Measurements from ENCODE around the gene TRPC3.
"Not testable (repeated sequence)": the region's sequence is repeated elsewhere in the genome, so short reads cannot be mapped to it uniquely, and the experiment has no call there.

The TRPC3 gene

DNA sequence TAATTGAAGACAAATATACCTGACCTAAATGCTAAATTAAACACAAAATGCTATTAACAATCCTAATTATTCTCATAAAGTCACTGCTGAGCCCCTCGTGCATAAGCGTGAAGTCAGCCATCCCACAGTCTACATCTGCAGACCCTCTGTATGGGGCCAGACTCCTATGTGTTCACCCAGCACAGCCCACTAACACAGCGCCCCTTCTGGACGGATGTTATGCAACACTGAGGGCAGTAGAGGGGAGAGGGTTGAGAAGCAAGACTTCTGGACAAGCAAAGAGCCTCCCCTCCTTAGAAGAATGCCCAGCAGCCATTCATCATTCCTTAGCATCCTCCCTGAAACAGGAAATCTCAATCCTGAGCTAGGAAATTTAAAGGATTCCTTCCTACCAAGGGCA is 7.9 kb downstream of the TRPC3 start:
- DNase-seq, result no peak

DNA sequence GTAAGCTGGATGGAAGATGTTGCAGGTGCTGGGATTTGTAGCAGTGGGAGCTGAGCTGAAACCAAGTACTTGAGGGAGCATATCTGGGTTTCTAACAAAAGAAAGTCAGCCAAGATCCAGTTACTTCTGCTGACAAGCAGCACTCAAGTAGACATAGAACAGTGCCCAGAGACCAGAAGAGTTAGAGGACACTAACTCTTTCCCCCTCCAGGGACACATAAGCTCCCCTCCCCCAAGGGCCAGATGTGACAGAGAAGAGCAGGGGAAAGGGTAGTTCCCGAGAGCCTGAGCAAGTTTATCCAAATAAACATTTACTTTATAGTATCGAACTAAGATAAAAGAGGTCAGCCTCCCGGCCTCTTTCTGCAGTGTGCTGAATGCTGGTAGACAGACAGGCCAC is 12.2 kb downstream of the TRPC3 start:
- DNase-seq, result no peak

DNA sequence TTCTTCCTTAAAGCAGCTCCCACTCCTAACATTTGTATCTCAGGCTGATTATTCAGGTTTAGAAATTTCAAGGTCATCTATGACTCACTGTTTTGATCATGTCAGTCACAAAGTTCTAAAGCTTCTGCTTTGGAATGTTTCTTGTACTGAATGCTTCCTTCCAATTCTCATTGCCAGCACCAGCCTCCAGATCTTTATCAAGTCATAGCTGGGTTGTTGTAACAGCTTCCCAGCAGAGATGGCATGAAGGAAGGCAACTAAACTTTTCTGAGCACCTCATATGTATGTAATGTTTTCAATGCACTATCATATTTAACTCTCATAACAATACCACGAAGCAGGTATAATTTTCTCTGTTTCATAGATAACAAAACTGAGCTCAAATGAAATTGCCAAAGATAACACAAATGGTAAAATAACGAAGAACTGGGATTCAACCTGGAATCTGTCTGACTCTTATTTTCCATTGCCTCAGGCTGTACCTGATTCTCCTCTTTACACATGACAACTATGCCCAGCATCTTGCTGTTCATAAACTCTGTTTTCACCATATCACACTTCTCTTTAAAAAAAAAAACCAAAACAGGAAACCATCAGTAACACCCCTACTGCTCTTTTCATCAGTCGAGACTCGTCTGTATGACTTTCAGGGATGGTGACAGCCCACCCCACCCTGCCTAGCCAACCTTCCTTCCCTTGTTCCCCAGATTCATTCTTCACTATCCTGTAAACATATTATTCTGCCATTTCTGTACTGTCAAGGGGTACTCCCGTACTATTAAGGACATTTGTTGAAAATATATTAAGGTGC is 13.4 kb downstream of the TRPC3 start:
- no peak for DNase-seq

DNA sequence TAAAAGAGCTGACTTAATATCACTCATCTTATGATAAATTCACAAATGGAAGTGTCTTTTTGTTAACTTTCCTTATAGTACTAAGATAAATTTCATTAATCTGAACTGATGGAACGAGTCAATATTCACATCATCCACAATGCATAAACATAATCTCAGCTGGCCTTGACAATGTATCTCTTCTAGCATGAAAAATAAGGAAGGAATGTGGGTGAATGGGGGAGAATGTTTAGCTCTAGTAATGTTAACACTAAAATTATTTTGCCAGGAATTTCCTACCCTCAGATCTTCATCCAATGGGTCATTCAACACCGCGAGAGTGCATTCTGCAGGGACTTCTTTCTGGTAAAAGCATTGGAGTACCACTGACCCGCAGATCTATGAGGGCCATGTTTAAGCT is 15.8 kb downstream of the TRPC3 start:
- no peak for DNase-seq

DNA sequence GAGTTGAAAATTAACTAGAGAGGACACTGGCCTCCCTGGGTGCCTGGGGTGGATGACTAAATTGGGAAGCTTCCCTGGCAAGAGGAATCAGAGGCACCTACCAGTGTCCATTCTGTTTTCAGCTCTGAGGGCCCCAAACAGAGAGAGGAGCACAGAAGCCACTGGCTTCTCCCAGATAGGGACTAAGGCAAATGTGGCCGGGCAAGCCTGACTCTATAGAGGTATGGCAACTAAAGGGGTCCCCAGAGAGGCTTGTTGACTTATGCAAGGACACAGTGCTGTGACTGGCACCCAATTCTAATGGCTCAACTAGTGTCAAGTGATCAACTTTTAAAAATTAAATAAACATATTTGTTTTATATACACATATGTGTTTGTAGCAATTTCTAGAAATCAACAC is 17.2 kb downstream of the TRPC3 start:
- DNase-seq, result no peak

- DNase-seq, result no peak
Observed at GRCh38 chr4:121932212-121932974, 19.5 kb downstream of the TRPC3 start.

- DNase-seq, result no peak
Observed at GRCh38 chr4:121930304-121930703, 21.6 kb downstream of the TRPC3 start.

DNA sequence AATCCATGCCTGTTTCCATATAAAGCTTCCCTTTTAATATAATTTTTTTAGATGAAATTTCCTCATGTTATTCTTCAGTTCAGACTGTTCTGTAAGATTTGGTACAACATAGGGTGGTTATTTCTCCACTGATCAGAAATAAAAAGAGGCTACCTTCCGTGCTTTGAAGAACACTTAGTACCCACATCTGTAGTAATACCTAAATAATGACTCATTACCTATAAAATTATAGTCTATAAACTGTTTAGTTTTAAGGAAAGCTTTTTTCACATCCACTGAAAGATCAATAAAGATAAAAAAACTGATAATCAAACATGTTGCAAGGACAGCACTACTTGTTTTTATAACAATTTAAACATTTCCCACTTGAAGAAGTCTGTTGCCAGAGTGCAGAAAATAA is 23.9 kb downstream of the TRPC3 start:
- no peak for DNase-seq

- DNase-seq, result not testable (repeated sequence)
Observed at GRCh38 chr4:121926490-121926889, 25.4 kb downstream of the TRPC3 start.

DNA sequence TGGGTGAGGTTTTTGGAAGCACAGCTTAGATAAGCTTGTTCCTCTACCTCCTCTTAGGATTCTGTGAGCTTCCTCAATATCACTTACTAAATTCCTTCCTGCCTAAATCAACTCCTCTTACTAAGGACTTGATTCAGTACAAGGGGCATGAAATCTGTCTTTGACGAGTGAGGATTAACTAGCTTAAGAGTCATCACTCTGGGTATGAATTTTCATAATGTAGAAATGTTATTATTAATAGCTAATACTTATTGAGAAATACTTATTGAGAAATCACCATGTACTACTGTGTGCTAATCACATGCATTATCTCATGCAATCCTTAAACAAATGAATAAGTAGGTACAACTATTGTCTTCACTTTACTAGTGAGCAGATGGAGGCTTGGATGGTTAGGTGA is 28.6 kb downstream of the TRPC3 start:
- no peak for DNase-seq

- DNase-seq, result no peak
Observed at GRCh38 chr4:121913667-121914066, 38.2 kb downstream of the TRPC3 start.

GRCh38 chr4:121908346-121908745 is 43.5 kb downstream of the TRPC3 start:
- DNase-seq, result no peak

DNA sequence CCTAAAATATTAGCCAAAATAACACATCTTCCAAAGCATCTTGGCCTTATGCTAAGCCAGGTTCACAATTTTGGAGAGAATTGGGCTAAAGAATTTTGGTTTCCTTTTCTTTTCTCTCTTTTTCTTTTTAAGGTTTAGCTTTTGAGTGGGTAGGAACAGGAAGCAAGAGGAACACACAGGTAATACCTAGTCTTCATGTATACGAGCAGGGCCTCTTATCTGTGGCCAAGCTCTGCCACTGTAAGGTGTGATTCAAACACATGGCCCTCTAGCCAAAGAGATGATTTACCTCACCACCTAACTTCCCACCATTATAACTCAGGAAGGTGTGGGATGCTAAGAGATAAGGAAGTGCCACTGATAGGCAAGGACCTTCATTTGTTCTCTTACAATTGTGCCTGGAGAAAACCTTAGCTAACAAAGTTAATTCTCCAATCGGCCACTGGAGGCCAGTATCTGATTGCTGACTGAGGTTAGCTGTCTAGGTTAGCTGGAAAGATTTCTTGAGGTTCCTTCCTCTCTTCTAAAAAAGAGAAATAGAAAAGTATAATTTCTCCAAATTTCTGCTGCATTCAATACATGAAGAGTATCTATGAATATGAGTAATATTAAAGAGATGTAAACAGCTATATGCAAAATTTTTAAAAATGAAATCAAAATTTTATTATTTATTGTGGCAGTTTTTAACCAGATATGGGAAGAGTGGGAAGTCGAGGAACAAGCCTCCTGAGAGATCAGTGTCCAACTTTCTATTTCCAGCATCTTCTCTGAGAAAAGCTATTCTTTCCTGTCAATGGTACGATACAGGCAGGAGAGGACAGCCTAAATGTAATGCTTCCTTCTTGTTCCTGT is 51.5 kb downstream of the TRPC3 start:
- peak; percentile 29 to 55 for DNase-seq

DNA sequence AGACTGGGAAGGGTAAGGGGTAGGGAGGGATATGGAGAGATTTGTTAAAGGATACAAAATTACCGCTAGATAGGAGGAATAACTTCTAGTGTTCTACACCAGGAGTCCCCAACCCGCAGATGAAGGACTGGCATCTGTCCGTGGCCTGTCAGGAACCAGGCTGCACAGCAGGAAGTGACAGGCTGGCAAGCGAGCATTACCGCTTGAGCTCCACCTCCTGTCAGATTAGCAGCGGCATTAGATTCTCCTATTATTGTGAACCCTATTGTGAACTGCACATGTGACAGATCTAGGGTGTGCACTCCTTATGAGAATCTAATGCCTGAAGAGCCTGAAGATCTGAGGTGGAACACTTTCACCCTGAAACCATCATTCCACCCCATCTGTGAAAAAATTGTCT is 53.7 kb downstream of the TRPC3 start:
- no peak for DNase-seq

DNA sequence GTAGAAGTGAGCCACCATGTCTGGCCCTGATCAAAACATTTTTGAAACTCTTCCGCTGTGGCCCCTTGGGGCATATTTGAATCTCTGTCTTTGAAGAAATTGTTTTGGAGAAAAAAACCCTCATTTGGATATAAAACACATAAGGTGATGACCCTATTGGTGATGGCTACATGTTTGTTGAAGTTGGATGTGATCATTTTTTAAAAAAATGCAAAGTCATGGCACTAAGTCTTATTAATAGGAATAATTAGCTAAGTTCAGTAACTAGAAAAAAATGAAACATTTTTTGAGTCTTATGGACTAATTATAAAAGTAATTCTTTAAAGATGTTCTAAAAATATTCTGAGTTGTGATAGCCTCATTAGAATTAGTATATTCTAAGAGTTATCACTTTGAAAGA is 63.7 kb downstream of the TRPC3 start:
- DNase-seq, result no peak

DNA sequence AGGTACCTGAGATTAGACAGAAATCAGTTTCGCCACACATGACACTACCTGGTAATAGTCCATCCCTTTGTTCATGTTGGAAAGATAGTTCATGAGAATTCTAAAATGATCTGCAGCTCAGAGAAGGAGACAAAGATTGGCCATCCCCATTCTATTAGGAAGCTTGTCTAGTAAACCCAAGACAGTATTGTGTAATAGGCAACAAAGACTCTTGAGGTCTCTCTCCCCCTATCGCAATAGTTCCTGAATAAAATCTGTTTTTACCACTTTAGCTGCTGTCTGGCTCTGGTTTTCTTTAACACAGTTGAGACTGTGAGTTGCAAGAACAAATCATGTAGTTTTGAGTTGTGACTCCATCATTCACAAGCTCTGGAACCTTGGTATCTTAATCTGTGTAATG is 66.7 kb downstream of the TRPC3 start:
- DNase-seq, result no peak

GRCh38 chr4:121881158-121881557 is 70.7 kb downstream of the TRPC3 start:
- no peak for DNase-seq

DNA sequence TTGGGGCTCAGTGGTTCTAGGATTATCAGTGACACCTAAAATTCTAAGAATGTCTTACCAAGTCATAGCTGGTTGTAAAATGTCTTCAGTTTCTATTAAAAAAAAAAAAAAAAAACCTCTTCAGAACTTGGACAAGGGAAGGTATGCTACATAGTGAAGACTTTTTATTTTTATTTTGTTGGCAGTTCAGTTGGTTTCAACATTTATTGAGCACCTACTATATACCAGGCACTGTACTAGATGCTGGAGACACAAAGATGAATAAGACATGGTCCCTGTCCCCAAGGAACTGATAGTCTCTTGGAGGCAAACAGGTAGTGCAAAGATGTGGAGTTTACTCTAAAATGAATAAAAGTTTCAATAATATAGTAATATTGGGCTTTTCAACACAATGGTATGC is 72.7 kb downstream of the TRPC3 start:
- no peak for DNase-seq

GRCh38 chr4:121877041-121877773 is 74.7 kb downstream of the TRPC3 start:
- no peak for DNase-seq

DNA sequence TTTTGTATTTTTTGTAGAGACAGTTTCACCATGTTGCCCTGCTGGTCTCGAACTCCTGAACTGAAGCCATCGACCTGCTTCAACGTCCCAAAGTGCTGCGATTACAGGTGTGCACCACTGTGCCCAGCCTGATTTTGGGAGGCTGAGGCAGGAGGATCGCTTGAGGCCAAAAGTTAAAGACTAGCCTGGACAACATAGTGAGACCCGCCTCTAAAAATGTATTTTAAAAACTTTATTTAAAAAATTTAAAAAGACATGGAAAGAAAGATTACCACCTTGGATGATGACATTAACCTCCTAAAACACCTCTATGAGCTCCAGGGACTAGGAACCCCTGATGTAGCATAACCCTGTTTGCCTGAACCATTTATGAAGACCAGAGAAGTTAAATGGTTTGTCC is 75.8 kb downstream of the TRPC3 start:
- DNase-seq, result no peak

DNA sequence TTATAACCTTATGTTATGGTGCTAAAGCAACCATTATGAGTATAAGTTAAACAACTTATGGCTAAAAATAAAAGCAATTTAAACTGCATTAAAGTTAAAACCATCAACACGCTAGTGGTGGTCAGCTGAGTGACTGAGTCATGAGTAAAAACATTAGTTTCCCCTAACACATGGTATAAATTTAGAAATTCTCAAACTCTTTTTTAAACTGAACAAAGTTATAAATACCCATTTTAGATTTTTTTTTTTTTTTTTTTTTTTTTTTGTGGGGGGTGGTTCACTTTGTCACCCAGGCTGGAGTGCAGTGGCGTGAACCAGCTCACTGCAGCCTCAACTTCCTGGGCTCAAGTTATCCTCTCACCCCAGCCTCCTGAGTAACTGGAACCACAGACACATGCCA is 76.2 kb downstream of the TRPC3 start:
- no peak for DNase-seq

DNA sequence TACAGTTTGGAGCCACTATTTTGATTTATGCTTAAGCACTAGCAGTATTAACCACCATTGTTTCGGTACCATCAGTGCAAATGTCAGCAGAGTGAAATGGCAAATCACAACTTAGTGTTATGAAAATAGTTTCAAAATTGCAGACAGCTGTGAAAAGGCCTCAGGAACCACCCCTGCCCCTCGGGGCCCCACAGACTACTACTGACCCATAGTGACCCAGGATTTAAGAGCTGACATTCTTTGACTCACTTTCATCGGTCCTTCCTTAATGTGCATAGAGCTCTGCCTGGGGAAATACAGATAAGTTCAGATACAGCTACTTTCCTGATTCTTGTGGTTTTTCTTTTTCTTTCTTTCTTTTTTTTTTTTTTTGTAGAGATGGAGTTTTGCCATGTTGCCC is 78.3 kb downstream of the TRPC3 start:
- DNase-seq, result no peak

Measured in hippocampal formation (tissue), 2 donors.